ENCODE data around the gene TMEM109.

The TMEM109 gene

DNA sequence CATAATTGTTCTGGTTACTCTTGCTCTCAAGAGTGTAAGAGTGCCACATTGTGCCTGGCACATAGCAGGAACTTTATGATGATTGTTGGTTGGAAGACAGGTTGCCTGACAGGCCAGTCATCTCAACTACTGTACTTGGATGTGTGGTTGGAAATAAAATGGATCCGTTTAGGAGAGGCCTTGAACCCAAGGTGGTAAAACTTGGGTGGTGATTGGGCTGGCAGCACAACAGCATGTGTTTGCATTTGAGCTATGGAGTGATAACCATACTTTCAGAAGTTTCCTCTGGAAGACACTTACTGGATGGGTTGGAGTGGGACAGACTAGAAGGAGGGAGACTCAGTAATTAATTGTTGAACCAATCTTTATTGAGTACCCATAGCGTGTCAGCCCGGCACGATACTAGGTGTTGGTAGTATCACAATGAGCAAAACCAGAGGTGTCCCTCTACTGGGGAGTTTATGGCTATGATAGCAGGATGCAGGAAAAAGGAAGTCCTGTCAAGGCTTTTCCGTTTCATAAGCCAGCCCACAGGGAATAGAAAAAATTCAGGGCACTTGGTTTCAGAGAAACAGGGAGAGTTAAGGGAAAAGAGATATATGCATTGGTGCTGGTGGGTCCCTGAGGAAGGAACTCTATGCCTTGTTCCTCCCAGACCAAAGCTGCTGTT, 3.1 kb upstream of the TMEM109 start:
- no peak for DNase-seq

DNA sequence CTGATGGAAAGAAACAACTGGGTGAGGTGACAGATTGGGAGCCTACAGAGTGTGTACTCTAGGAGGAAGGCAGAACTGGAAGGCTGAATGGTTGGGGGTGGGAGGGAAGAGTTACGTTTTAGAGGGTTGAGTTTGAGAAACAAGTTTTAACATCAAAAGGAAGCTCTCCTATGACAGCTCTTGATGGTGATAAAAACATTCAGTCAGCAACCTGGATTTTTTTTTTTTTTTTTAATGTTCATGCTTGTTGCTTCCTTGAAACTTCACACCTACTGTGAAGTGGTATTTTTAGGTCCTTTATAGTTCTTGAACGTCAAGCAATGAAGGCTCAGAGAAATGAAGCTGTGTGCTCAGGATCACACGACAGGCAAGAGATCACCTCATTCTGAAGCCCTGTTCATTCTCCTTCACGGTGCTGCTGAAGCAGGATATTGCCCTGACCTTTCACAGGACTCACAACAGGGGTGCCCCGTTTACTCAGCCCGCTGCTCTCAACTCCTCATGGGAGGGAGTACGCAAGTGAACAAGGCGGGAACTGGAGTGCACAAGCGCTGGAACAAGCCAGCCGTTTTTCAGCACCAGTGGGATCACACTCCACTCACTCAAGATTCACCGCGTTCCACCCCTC, 1.6 kb upstream of the TMEM109 start:
- DNase-seq, result no peak

DNA sequence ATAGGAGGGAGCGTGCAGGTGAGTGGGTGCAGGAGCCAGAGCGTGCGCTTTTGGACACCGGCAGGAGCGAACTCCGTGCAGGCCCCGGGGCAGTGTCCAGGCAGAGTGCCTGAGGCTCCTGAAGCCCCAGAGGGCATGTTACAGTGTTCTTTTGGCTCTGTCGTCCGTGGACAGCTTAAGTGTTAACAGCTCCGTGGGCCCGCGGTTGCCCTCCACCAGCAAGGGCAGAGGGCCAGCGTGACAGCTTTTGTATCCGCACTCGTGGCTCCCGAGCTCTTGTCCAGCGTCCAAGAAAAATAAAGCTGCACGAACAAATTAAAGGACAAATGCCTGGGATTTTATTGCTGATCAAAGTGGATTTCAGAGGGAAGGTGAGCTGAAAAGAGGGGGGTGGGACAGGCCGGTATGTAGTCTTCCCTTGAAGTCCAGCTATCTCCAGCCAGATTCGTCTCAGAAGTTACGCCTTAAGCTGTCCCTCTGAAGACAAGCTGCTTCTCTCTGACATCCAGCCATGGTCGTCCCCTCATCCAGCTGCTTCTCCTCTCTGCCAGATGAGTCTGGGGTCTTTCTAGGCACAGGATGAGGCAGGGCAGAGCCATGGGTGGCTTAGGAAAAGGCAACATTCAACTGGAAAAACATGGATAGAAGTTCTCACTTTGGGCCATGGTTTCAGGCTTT, 968 bp upstream of the TMEM109 start:
- DNase-seq, result no peak

GRCh38 chr11:60914633-60915247, 782 bp downstream of the TMEM109 start:
- peak; percentile 35 to 71 for DNase-seq

- DNase-seq, result peak in 1 of 2 experiments; percentile 44
Observed at GRCh38 chr11:60915248-60915914, 1.4 kb downstream of the TMEM109 start.

- DNase-seq, result no peak
Observed at GRCh38 chr11:60916669-60917206, 2.8 kb downstream of the TMEM109 start.

- DNase-seq, result no peak
Observed at GRCh38 chr11:60917267-60917666, 3.3 kb downstream of the TMEM109 start.

- DNase-seq, result no peak
Observed at GRCh38 chr11:60918251-60918938, 4.4 kb downstream of the TMEM109 start.

DNA sequence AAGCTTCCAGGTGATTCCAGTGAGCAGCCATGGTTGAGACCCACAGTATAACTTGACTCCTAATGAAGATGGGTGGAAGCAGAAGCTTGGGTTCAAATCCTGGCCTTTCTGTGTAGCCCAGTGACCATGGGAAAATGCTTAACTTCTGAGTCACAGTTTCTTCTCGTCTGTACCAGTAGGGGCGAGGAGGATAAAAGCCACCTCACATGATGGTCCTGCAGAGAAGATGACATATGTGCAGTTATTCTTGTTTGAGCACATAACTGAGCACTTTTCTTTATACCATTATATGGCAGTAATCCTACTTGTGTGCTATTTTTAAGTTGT, 4.9 kb downstream of the TMEM109 start:
- DNase-seq, result no peak

DNA sequence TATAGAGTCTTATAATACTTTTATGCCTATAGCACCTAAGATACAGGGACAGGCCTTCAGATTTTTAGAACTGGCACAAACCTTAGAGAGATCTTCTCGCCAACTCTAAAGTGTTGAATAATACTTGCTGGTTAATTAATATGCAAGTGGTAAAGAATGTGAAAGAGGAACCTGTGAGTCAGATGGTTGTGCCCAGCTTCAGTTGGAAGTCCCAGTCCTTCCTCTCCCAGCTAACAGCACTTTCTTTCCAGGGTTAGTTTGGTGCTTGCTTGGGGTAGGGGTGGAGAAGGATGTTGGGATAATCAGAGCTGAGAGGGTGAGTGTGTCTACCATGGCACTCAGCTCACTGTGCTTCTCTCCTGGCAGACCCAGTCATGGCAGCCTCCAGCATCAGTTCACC, 5.4 kb downstream of the TMEM109 start:
- DNase-seq, result no peak

DNA sequence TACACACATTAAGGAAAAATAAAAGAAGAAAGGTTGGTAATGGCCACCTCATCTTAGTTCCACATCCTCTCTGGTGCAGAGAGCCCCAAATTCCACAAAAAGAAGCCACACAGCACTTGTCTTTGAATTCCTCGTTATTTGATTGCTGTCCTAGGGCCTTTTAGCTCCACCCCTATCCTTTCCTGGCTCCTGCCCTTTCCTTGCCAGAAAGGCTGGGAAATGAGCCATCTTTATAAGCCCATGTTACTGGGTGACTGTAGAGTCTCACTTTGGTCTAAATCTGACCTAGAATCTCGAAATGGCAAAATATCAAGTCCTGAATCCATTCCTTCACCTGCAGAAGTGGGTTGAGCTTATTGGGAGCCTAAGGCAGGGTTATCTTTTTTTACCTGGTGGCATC, 6.0 kb downstream of the TMEM109 start:
- no peak for DNase-seq

DNA sequence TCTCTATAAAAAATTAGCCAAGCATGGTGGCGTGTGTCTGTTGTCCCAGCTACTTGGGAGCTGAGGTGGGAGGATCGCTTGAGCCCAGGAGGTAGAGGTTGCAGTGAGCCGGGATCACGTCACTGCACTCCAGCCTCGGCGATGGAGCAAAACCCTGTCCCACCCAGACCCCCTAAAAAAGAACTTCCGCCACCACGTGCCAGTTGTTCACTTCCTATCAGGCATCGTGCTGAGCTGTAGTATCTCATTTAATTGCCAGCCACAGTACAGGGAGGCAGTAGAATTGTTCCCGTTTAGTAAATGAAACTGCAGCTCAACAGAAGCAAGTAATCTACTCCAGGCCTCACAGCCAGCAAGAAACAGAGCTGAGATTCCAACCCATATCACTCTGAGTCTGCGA, 7.3 kb downstream of the TMEM109 start:
- DNase-seq, result no peak

DNA sequence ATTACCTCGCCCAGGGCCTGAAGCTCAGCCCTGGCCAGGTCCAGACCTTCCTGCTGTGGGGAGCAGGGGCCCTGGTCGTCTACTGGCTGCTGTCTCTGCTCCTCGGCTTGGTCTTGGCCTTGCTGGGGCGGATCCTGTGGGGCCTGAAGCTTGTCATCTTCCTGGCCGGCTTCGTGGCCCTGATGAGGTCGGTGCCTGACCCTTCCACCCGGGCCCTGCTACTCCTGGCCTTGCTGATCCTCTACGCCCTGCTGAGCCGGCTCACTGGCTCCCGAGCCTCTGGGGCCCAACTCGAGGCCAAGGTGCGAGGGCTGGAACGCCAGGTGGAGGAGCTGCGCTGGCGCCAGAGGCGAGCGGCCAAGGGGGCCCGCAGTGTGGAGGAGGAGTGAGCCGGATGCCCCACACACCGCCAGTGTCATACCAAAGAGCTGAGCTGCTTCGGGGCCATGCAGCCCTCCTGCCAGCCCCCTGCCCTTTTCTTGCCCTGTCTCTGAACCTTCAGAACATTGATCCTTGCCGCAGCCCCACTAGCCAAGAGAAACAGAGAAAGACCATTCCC, 7.9 kb downstream of the TMEM109 start:
- DNase-seq, result no peak

DNA sequence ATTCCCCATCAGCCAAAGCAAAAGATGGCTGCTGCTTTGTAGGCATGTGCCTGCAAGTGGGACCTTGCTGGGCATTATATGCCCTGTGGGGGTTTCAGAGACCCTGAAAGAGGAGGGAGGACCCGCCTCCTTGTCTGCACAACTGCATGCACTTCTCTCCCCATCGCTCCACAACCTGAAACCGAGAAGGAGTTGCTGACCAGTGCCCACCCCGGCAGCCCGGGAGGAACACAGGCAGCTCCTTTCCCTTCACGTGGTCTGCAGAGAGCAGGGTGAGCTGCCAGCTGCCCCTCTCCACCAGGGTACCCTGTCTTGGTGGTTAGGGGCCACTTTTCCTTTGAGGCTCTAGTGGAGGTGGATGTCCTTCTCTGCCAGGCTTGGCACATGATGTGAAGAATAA, 8.9 kb downstream of the TMEM109 start:
- DNase-seq, result no peak

DNA sequence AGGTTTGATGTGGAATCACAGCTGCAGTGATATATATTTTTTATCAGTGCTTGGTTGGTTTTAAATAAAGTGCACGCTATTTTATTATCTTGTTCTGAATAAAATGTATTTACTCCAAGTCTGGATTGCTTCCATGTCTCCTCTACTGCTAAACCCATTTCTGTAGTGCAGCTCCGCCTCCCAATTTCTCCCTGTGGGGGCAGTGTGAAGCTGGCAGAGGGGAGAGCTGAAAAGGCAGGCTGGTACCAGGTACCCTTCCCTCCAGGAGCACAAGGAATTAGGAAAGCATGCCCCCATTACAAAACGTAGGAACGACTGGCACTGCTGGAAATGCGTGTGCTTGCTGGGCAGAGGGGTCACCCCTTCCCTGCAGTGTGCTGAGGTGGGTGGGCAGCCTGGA, 9.4 kb downstream of the TMEM109 start:
- peak in 1 of 2 experiments; percentile 33 for DNase-seq

- no peak for DNase-seq
Observed at GRCh38 chr11:60923800-60924109, 9.8 kb downstream of the TMEM109 start.

DNA sequence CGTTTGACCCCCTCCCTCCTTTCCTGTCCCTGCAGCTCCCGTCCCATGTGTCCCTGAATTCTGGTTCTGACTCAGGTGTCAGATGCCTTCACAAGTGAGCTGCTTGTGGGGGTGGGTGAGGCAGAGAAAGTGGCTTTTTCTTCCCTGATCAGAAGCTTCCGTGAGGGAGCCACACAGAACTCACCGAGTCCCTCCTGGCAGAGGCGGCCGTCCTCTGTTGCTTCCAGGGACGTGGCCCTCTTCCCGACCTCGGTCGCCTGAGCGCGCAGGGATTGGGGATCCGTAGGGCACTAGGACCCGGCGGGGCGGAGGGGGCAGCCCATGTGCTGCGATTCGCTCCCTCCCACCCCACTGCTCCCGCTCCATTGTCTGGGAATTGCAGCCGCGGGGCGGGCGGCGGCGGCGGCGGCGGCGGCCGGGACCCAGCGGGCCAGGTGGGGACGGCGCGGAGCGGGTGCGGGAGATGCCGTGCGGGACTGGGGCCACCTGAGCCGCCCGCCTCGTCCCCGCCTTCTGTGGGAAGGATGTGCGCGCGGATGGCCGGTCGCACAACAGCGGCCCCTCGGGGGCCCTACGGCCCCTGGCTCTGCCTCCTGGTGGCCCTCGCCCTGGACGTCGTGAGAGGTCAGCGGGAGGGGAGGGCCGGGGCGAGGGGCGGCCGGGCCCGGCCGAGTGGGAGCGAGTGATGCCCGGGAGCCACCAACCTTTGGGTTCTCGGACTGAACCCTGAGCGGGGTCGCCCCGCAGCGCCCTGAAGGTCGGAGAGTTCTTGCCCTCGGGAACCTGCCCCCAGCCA, 10.3 kb downstream of the TMEM109 start, which contains the start of gene TMEM132A:
Gene TMEM132A (plus strand): TSS at position 351 of the 796 bp plus-strand sequence. CDS start 174 bp downstream, at position 525.
- peak; percentile 45 to 67 for DNase-seq

DNA sequence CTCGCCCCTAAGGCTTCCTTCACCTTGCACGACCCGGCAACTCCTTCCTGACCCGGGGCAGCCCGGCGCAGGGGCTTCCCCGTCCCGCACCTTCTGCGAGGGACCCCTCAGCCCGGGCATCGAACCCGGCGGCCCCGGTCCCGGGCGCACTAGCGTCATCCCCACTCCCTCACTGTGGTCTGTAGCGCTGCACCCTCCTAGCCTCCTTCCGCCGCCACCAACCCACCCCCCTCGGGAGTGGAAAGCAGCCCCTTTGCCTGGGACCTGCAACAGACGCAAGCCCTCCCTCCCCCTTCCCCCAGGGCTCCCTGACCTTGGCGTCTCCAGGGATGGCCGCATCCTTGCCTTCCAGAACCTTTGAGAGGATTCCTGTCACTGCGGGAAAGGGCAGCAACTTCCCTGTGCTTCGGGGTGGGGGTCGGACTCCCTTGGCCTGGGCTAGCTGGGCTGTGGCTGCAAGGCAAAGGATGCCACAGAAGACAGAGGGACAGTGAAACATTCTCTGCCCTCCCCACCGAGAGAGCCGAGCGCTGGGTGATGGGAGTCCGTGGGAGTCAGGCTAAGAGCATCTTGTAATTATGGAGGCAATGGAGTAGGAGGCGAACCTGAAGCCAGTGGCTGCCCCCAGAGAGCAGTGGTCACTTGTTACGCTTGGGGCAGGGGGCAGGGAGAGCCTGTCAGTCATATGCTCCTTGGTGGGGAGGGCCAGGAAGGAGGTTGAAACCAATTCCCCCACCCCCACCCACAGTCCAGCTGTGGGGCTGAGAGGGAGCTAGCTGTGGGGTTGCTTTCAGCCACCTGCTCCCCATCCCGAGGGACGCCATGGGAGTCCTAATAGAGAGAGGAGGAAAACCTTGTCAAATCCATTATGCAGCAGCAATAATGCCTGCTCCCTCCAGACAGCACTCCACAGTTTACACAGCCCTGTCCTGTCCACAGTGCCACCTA, 11.2 kb downstream of the TMEM109 start:
- DNase-seq, result peak; percentile 57 to 78

DNA sequence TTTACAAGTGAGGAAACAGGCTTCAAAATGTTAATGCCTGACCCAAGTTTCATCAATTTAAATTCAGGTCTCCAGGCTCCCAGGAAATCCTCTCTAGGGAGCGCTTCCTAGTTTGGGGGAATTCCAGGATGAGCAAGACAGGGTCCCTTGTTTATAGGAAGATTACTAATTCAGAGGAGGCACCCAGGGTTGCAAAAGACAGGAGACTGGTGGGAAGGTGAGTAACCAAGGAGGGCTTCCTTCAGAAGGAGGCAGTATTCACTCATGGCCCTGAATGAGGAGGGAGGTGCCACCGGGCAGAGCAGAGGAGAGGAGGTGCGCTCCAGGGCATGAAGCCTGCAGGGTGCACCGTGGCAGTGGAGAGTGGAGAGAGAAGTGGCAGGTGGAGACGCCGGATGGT, 11.9 kb downstream of the TMEM109 start:
- peak in 1 of 2 experiments; percentile 33 for DNase-seq

DNA sequence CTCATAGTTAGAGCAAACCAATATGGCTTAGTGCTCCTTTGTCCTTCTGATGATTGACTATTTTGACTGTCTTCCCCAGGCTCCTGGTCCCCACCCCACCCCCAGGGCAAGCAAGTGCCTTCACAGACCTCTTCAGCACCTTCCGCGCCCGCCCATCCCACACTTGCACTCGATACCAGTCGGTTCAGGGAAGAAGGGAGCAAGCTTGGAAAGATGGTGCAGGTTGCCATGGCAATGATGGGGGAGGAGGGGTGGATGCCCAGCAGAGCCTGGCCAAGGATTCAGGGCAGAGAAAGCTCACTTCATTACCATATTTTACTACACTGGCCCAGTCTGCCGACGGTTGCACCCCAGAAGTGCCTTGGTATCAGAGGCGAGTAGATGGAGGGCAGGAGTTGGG, 12.5 kb downstream of the TMEM109 start:
- no peak for DNase-seq
